Endothelial cell of umbilical vein (primary cell): ENCODE results near the gene FLRT2.
A peak's percentile ranks its signal among the peaks of the same experiment; 100 is the strongest.

Experiments used
- EZH2 ChIP-seq: IDR thresholded peaks from 2 replicates; pipeline ENCODE4 v1.6.1; 2012; ENCODE audit warnings: borderline replicate concordance, low read depth, mild to moderate bottlenecking, moderate library complexity, low read length, inconsistent platforms; ENCODE audit not compliant: severe bottlenecking
- FOS ChIP-seq: IDR thresholded peaks from 2 replicates; pipeline ENCODE4 v1.6.1; 2011; ENCODE audit warnings: mild to moderate bottlenecking, low read length, moderate library complexity, borderline replicate concordance; ENCODE audit not compliant: insufficient read depth
- GATA2 ChIP-seq: IDR thresholded peaks from 2 replicates; pipeline ENCODE4 v1.7.0; 2011; ENCODE audit warnings: low read depth, mild to moderate bottlenecking, moderate library complexity, mixed read lengths, low read length; ENCODE audit not compliant: insufficient read length, insufficient read depth
- JUN ChIP-seq: IDR thresholded peaks from 2 replicates; pipeline ENCODE4 v1.6.1; 2011; ENCODE audit warnings: borderline replicate concordance, low read depth; ENCODE audit not compliant: insufficient read length, insufficient read depth
- MAX ChIP-seq: IDR thresholded peaks from 2 replicates; pipeline ENCODE4 v1.6.1; 2011; ENCODE audit not compliant: insufficient read depth, insufficient read length
- POLR2A ChIP-seq: IDR thresholded peaks from 2 replicates; pipeline ENCODE4 v1.6.1; 2012; ENCODE audit warnings: low read depth, mild to moderate bottlenecking, control low read depth, low read length
- POLR2AphosphoS5 ChIP-seq: IDR thresholded peaks from 2 replicates; pipeline ENCODE4 v1.6.1; 2012; ENCODE audit warnings: low read depth, mild to moderate bottlenecking, control low read depth, low read length, moderate library complexity; ENCODE audit not compliant: insufficient read depth
- TF ChIP-seq, protein P1 (sequence below), 2 donors: IDR thresholded peaks; 1 replicate in 1 of 2; 2 replicates in 1 of 2; pipeline ENCODE4 v1.5.1; 2011; ENCODE audit warnings: low read length in 2 of 2, mild to moderate bottlenecking in 2 of 2, moderate library complexity in 2 of 2, control low read depth in 1 of 2, inconsistent platforms in 1 of 2, low read depth in 1 of 2; ENCODE audit not compliant: insufficient read depth in 1 of 2; ENCODE audit errors: extremely low read depth in 1 of 2

- peak; percentile 80 for TF ChIP-seq JUN
- no peak for TF ChIP-seq EZH2
- TF ChIP-seq, protein P1, sequence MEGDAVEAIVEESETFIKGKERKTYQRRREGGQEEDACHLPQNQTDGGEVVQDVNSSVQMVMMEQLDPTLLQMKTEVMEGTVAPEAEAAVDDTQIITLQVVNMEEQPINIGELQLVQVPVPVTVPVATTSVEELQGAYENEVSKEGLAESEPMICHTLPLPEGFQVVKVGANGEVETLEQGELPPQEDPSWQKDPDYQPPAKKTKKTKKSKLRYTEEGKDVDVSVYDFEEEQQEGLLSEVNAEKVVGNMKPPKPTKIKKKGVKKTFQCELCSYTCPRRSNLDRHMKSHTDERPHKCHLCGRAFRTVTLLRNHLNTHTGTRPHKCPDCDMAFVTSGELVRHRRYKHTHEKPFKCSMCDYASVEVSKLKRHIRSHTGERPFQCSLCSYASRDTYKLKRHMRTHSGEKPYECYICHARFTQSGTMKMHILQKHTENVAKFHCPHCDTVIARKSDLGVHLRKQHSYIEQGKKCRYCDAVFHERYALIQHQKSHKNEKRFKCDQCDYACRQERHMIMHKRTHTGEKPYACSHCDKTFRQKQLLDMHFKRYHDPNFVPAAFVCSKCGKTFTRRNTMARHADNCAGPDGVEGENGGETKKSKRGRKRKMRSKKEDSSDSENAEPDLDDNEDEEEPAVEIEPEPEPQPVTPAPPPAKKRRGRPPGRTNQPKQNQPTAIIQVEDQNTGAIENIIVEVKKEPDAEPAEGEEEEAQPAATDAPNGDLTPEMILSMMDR (IDR thresholded peaks at IDR 0.05; ENCODE audit: extremely low read depth in 1 of 2, insufficient read depth in 1 of 2, low read depth in 1 of 2, low read length in 2 of 2): no peak
- TF ChIP-seq MAX: no peak
- TF ChIP-seq FOS: peak; percentile 78
- TF ChIP-seq POLR2AphosphoS5: peak; percentile 70
- peak; percentile 65 for TF ChIP-seq POLR2A
- TF ChIP-seq GATA2: peak; percentile 70
These were observed 13.5 kb upstream of the FLRT2 start for GRCh38 chr14:85516239-85517113.
